ENCODE measurements around the gene TPCN2.
A peak's percentile ranks its signal among the peaks of the same experiment; 100 is the strongest.

Gene TPCN2

GRCh38 chr11:69100454-69101114 lies 51.9 kb downstream of the TPCN2 start:
- Histone ChIP-seq H3K79me2 (ENCODE audit: insufficient read depth, low read depth) (no peaks in the 10 kb centered on the region), H3K4me3 (IDR thresholded peaks at IDR 0.05; ENCODE audit: insufficient read depth, low read depth, low read length) (no peak overlapping the region), H3K9ac (no peak overlapping the region), H3K36me3 (ENCODE audit: insufficient read depth) (no peaks in the 10 kb centered on the region), H3K4me2 (no peak overlapping the region), H3K27ac (no peak overlapping the region), H4K20me1 (ENCODE audit: insufficient read depth) (no peaks in the 10 kb centered on the region), H3K4me1 (ENCODE audit: low read depth, poor library complexity, severe bottlenecking) (no peaks in the 10 kb centered on the region), H3K27me3 (ENCODE audit: insufficient read depth, low read depth) (peaks cover 38% of the 10 kb centered on the region), H2AFZ (ENCODE audit: low read depth) (no peak overlapping the region)
- no peak for TF ChIP-seq CTCF (conservative IDR thresholded peaks at IDR 0.05; ENCODE audit: low read depth, low read length)

- Histone ChIP-seq H4K20me1 (ENCODE audit: insufficient read depth) (no peaks in the 10 kb centered on the region), H3K4me2 (no peak overlapping the region), H3K27me3 (ENCODE audit: insufficient read depth, low read depth) (peaks cover 44% of the 10 kb centered on the region), H3K4me1 (ENCODE audit: low read depth, poor library complexity, severe bottlenecking) (no peaks in the 10 kb centered on the region), H3K9ac (no peak overlapping the region), H3K4me3 (IDR thresholded peaks at IDR 0.05; ENCODE audit: insufficient read depth, low read depth, low read length) (no peak overlapping the region), H2AFZ (ENCODE audit: low read depth) (no peak overlapping the region), H3K79me2 (ENCODE audit: insufficient read depth, low read depth) (no peaks in the 10 kb centered on the region), H3K27ac (no peak overlapping the region), H3K36me3 (ENCODE audit: insufficient read depth) (no peaks in the 10 kb centered on the region)
- peak; percentile 89 for TF ChIP-seq CTCF (conservative IDR thresholded peaks at IDR 0.05; ENCODE audit: low read depth, low read length)
These were observed 52.5 kb downstream of the TPCN2 start for GRCh38 chr11:69101115-69101791.

DNA sequence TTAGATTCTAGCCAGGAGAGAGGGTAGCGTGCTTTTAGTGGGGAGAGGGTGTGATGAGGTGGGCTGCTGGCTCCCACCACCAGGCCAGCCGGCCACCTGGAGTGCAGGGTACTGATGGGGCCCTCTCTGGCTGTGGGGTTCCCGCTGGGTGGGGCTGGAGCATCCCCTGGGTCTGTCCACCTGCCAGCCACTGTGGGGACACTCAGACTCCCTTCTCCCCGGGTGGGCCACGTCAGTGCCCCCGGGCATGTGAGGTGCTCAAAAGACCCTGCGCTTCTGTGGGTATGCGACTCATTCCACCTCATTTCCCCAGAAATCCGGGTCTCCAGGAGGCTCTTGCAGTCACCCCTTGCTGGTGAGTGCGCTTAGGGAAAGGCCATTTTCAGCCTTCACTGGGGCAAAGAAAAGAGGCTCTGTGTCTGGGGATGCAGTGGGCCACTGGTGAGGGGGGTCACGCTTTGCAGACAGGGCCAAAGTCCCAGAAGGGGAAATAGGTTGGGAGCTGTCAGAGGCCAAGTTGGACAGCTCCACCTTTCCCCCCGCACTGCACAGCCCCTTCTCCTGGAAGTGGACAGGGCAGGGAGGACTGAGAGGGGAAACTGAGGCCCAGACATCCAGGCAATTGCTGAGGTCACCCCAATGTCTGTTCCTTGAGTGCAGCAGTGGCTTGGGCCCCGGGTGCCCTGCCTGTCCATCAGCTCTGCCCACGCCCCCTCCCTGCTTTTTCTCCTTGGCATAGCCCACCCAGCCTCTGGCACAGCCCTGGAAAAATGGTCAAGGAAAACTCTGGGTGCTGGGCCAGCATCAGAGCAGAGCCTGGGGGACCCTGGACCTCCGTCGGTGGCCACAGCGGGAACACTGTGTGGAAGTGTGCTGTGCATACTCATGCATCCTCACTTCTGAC lies 53.3 kb downstream of the TPCN2 start:
- Histone ChIP-seq H3K27me3 (ENCODE audit: insufficient read depth, low read depth) (peaks cover 44% of the 10 kb centered on the region), H3K27ac (no peak overlapping the region), H3K4me3 (IDR thresholded peaks at IDR 0.05; ENCODE audit: insufficient read depth, low read depth, low read length) (no peak overlapping the region), H3K36me3 (ENCODE audit: insufficient read depth) (no peaks in the 10 kb centered on the region), H2AFZ (ENCODE audit: low read depth) (no peak overlapping the region), H3K9ac (no peak overlapping the region), H3K4me1 (ENCODE audit: low read depth, poor library complexity, severe bottlenecking) (no peaks in the 10 kb centered on the region), H3K79me2 (ENCODE audit: insufficient read depth, low read depth) (no peaks in the 10 kb centered on the region), H4K20me1 (ENCODE audit: insufficient read depth) (no peaks in the 10 kb centered on the region), H3K4me2 (no peak overlapping the region)
- TF ChIP-seq CTCF (conservative IDR thresholded peaks at IDR 0.05; ENCODE audit: low read depth, low read length): no peak

GRCh38 chr11:69102732-69103615 lies 54.2 kb downstream of the TPCN2 start:
- H4K20me1 ChIP-seq (ENCODE audit: insufficient read depth): no peaks in the 10 kb centered on the region
- H3K4me3 ChIP-seq (IDR thresholded peaks at IDR 0.05; ENCODE audit: insufficient read depth, low read depth, low read length): no peak overlapping the region
- TF ChIP-seq CTCF (conservative IDR thresholded peaks at IDR 0.05; ENCODE audit: low read depth, low read length): no peak
- no peak overlapping the region for H3K9ac ChIP-seq
- peaks cover 47% of the 10 kb centered on the region for H3K27me3 ChIP-seq (ENCODE audit: insufficient read depth, low read depth)
- H3K4me2 ChIP-seq: no peak overlapping the region
- no peak overlapping the region for H2AFZ ChIP-seq (ENCODE audit: low read depth)
- H3K27ac ChIP-seq: no peak overlapping the region
- no peaks in the 10 kb centered on the region for H3K4me1 ChIP-seq (ENCODE audit: low read depth, poor library complexity, severe bottlenecking)
- no peaks in the 10 kb centered on the region for H3K36me3 ChIP-seq (ENCODE audit: insufficient read depth)
- H3K79me2 ChIP-seq (ENCODE audit: insufficient read depth, low read depth): no peaks in the 10 kb centered on the region

Measured in KMS-11 (cell line).